Fibroblast of mammary gland (primary cell): ENCODE data around the gene FGD3.

Experiments used
- DNase-seq: peaks from one replicate; pipeline ENCODE4 v3.0.0-alpha.2; 2010; ENCODE audit warnings: low read depth
- H3K4me3 ChIP-seq: 2 replicates; pipeline ENCODE4 v1.5.1; 2011; ENCODE audit warnings: low read depth, mild to moderate bottlenecking, low read length, moderate library complexity; ENCODE audit not compliant: control insufficient read depth
- CTCF ChIP-seq: conservative IDR thresholded peaks from 2 replicates; pipeline ENCODE4 v1.5.1; 2011; ENCODE audit warnings: low read depth, low read length, inconsistent platforms; ENCODE audit not compliant: control insufficient read depth, insufficient read depth

The FGD3 gene

GRCh38 chr9:92938025-92938424, 9.3 kb upstream of the FGD3 start:
- no peak for DNase-seq
- H3K4me3 ChIP-seq = no peak overlapping the region
- TF ChIP-seq CTCF = no peak

DNA sequence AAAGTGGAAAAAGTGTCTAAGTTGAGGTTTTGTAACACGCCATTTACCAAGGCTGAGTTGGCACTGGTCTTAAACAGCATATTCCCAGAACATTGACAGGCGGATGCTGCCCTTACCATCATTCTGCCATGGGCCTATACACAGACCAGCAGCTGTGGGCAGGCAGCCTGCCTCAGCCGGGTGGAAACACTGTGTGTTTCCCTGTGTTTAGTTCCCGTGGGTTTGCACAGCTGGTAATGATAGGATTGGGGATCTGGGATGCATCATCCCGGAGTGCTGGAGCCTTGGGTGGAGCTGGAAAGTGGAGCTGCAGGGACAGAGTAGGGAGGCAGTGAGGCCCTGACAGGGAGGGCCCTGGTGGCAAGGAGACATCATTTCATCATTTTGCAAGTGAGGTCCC, 5.5 kb upstream of the FGD3 start:
- DNase-seq = no peak
- no peak for TF ChIP-seq CTCF
- no peak overlapping the region for H3K4me3 ChIP-seq

DNA sequence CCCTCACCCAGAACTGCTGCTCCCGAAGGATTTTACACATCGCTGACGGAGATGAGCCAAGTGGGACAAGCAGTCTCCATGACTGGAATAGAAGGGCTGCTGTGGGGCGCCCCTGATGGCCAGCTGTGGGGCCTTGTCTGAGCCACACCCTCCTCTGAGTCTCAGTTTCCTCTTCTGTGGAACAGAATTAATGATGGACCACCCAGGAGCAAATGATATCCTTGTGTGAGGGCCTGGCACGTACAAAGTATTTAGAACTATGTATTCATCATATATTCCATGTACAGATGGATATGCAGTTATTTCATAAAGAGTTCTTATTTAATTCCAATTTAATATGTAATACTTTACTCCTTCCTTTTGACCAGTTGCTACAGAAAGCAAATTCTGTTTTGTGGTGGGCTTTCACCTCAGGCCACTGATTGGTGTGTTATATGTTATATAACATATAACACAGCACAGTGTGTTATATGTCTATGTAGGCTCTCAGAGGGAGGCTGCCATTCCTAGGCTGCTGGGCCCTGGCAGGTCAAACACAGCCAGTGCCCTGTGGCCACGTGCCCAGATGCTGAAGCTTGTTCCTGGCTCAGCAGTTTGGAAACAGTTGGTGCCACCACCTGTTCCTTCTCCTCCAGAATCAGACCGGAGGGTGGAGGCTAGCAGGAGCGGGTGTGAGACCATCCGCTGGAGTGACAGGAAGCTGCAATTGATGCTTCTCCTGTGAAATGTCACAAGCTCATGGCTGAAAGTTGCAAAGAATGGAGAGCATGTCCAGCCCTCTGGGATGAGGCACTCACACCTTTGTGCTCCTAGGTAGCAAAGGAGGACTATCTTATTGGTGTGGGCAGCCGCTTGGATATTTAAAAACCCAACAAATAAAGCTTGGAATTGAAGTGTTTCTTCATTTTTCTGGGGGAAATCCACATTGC, 4.4 kb upstream of the FGD3 start:
- no peak for TF ChIP-seq CTCF
- no peak overlapping the region for H3K4me3 ChIP-seq
- DNase-seq = no peak

GRCh38 chr9:92944921-92945320, 2.4 kb upstream of the FGD3 start:
- TF ChIP-seq CTCF = no peak
- H3K4me3 ChIP-seq = no peak overlapping the region
- DNase-seq = no peak

- TF ChIP-seq CTCF = no peak
- DNase-seq = no peak
- H3K4me3 ChIP-seq = no peak overlapping the region
Measured at GRCh38 chr9:92945796-92946195, 1.5 kb upstream of the FGD3 start.

GRCh38 chr9:92948038-92948534, 763 bp downstream of the FGD3 start:
- no peak for DNase-seq
- H3K4me3 ChIP-seq = no peak overlapping the region
- no peak for TF ChIP-seq CTCF

DNA sequence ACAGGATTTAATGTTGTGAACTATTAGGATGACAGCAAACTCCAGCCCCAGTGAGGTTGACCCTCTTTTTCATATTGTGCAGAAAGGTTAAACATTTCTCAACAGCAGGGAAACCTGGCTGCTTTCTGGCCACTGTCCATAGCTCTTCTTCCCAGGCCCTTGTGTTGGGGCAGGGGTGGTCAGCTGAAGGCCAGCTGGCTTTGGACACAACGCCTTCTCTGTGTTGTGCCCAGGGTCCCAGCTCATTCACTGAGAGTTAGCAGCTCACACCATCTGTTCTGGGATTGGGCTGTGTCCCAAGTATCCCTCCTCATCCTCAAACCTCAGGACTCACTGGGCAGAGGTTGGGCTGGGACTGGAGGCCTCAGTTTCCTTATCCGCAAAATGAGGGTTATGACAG, 1.3 kb downstream of the FGD3 start:
- no peak for TF ChIP-seq CTCF
- no peak for DNase-seq
- no peak overlapping the region for H3K4me3 ChIP-seq
